Progenitor cell of endocrine pancreas (in vitro differentiated cells): ENCODE results near the gene EHF. TPM values are rescaled to one million over a fixed set of nuclear protein-coding genes. Genes with fewer than 3 reads are reported as not detected.

ENCODE experiments used
- DNase-seq: peaks from one replicate; pipeline ENCODE4 v3.0.0; 2021; ENCODE audit warnings: low spot score; ENCODE audit not compliant: unreplicated experiment
- H3K27ac Mint-ChIP-seq: 2 replicates; pipeline ENCODE4 v1.8.0; 2021; ENCODE audit warnings: mild to moderate bottlenecking, moderate library complexity, mixed read lengths
- H3K27me3 Mint-ChIP-seq: 2 replicates; pipeline ENCODE4 v1.8.0; 2021; ENCODE audit warnings: mixed read lengths
- H3K36me3 Mint-ChIP-seq: 2 replicates; pipeline ENCODE4 v1.8.0; 2022; ENCODE audit warnings: mixed read lengths; ENCODE audit not compliant: insufficient read depth
- H3K4me1 Mint-ChIP-seq: 2 replicates; pipeline ENCODE4 v1.8.0; 2021; ENCODE audit warnings: low read depth, mixed read lengths
- H3K4me3 Mint-ChIP-seq: 2 replicates; pipeline ENCODE4 v1.8.0; 2021; ENCODE audit warnings: low read depth, mild to moderate bottlenecking, moderate library complexity, mixed read lengths
- H3K9me3 Mint-ChIP-seq: 2 replicates; pipeline ENCODE4 v1.8.0; 2021; ENCODE audit warnings: low read depth, mixed read lengths
- CTCF ChIP-seq: fragments of 200-600 bp; sonication (generic); IDR thresholded peaks from one replicate; pipeline ENCODE4 v1.5.0; 2021; ENCODE audit warnings: antibody characterized with exemption, mild to moderate bottlenecking; ENCODE audit not compliant: unreplicated experiment
- total RNA-seq: library from RNA; stranded (reverse); gene quantifications from 2 replicates; pipeline ENCODE4 v1.2.1, GENCODE V29; 2021

The EHF gene
- total RNA-seq, 1 donor from 2014 or later: 18.6 TPM

- Mint-ChIP-seq H3K36me3 (peaks cover 8% of the 10 kb centered on the region), H3K27me3 (no peaks in the 10 kb centered on the region), H3K9me3 (peaks cover 27% of the 10 kb centered on the region), H3K27ac (no peak overlapping the region), H3K4me3 (no peak overlapping the region), H3K4me1 (peaks cover 14% of the 10 kb centered on the region)
- TF ChIP-seq CTCF: no peak
- no peak for DNase-seq
Measured at GRCh38 chr11:34595391-34595790, 25.5 kb upstream of the EHF start.

GRCh38 chr11:34595960-34596644, 24.8 kb upstream of the EHF start:
- H3K4me1 Mint-ChIP-seq: peaks cover 21% of the 10 kb centered on the region
- H3K27me3 Mint-ChIP-seq: no peaks in the 10 kb centered on the region
- peaks cover 8% of the 10 kb centered on the region for H3K36me3 Mint-ChIP-seq
- no peak for TF ChIP-seq CTCF
- peaks cover 27% of the 10 kb centered on the region for H3K9me3 Mint-ChIP-seq
- no peak overlapping the region for H3K4me3 Mint-ChIP-seq
- H3K27ac Mint-ChIP-seq: no peak overlapping the region
- no peak for DNase-seq

- Mint-ChIP-seq H3K4me1 (peaks cover 48% of the 10 kb centered on the region), H3K4me3 (peak overlapping the region; percentile 32), H3K9me3 (peaks cover 7% of the 10 kb centered on the region), H3K27ac (peak overlapping the region; percentile 99), H3K36me3 (peaks cover 1% of the 10 kb centered on the region), H3K27me3 (no peaks in the 10 kb centered on the region)
- no peak for DNase-seq
- TF ChIP-seq CTCF: no peak
Measured at GRCh38 chr11:34599406-34599945, 21.4 kb upstream of the EHF start.

- Mint-ChIP-seq H3K27me3 (no peaks in the 10 kb centered on the region), H3K4me1 (peaks cover 55% of the 10 kb centered on the region), H3K36me3 (peaks cover 1% of the 10 kb centered on the region), H3K9me3 (peaks cover 7% of the 10 kb centered on the region), H3K4me3 (peak overlapping the region; percentile 54), H3K27ac (peak overlapping the region; percentile 99)
- TF ChIP-seq CTCF: no peak
- DNase-seq: peak; percentile 27
Measured at GRCh38 chr11:34600339-34601084, 20.4 kb upstream of the EHF start.

- H3K4me1 Mint-ChIP-seq: peaks cover 60% of the 10 kb centered on the region
- peak overlapping the region; percentile 54 for H3K4me3 Mint-ChIP-seq
- H3K27ac Mint-ChIP-seq: peak overlapping the region; percentile 99
- peaks cover 3% of the 10 kb centered on the region for H3K9me3 Mint-ChIP-seq
- no peaks in the 10 kb centered on the region for H3K27me3 Mint-ChIP-seq
- no peak for TF ChIP-seq CTCF
- DNase-seq: no peak
- H3K36me3 Mint-ChIP-seq: peaks cover 1% of the 10 kb centered on the region
Measured at GRCh38 chr11:34601085-34601444, 19.8 kb upstream of the EHF start.
